ENCODE data around the gene SCFD1.
A peak's percentile ranks its signal among the peaks of the same experiment; 100 is the strongest.
"Not testable (repeated sequence)": the region's sequence is repeated elsewhere in the genome, so short reads cannot be mapped to it uniquely, and the experiment has no call there.

SCFD1 gene, protein sequence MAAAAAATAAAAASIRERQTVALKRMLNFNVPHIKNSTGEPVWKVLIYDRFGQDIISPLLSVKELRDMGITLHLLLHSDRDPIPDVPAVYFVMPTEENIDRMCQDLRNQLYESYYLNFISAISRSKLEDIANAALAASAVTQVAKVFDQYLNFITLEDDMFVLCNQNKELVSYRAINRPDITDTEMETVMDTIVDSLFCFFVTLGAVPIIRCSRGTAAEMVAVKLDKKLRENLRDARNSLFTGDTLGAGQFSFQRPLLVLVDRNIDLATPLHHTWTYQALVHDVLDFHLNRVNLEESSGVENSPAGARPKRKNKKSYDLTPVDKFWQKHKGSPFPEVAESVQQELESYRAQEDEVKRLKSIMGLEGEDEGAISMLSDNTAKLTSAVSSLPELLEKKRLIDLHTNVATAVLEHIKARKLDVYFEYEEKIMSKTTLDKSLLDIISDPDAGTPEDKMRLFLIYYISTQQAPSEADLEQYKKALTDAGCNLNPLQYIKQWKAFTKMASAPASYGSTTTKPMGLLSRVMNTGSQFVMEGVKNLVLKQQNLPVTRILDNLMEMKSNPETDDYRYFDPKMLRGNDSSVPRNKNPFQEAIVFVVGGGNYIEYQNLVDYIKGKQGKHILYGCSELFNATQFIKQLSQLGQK

DNA sequence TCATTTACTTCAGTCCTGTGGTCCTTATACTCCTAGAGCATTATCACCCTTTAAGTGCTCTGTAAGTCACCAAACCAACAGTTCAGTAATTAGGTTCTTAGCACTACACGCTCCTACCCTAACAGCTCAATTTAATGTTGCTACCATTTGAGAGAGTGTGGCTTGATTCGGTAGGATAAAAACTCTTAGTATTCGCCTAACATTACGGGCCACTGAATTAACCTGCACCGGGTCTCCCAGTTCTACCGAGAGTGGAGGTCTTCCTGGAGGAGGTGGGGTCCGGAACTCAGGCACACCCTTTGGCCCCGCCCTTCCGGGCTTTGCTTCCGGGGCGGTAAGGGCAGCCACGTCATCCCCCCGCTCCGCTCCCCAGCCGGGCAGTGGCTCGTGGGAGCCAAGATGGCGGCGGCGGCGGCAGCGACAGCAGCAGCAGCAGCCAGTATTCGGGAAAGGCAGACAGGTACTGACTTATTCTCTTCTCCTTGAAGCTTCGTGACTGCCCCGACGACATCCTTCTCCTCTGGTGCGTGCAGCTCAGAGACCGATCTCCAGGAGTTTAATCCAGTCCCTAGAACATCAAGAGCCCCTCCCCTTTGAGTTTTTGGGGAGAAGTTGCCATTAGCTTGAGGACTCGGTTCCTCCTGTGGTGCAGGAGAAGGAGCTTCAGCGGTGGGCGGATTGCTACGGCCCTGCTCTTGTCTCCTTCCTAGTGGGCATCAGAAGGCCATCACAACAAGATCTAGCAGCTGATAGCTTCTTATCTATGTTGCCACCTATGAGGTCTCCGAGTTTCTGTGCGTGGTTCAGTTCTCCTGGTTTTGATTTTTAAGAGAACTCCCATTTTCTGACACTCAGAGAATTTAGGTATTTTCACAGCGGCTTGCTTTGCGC, at the start of gene SCFD1:
SCFD1 (plus strand) TSS at position 380 of the 891 bp plus-strand sequence; CDS start at position 400, 20 bp downstream.
- DNase-seq = peak; percentile 97

DNA sequence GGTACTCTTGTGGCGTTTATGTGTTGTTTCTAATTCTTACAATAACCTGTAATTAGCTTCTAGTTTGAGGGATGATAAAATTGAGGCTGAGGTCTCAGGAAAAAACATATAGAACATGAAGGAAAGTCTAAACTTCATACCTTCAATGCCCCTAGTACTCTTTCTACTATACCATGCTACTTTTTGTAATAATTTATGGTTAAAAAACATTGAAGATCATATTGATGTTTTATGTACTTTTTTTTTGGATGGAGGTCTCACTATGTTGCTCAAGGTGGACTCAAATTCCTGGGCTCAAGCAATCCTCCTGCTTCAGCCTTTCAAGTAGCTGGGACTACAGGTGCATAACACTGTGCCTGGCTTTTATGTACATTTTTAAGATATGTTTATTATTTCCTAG, 49.3 kb upstream of the SCFD1 start:
- DNase-seq = no peak

DNA sequence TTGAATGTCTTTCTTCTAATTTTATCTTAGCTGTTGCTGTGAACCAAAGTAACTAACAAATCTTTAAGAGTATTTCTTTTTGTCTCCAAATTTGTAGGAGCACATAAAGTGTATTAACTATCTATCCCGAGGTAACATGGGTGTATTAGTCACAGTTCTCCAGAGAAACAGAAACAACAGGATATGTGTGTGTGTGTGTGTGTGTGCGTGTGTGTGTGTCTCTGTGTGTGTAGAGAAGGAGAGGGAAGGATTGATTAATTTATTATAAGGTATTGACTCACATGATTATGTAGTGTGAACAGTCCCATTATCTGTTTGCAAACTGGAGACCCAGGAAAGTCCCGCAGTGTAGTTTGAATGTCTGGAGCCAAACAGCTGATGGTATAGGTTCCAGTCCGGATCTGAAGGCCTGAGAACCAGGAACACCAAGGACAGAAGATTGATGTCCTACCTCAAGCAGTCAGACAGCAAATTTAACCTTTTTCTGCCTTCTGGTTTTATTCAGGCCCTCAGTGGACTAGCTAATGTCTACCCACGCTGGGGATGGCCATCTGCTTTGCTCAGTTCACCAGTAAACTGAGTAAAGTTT, 48.8 kb upstream of the SCFD1 start:
- DNase-seq = no peak

DNA sequence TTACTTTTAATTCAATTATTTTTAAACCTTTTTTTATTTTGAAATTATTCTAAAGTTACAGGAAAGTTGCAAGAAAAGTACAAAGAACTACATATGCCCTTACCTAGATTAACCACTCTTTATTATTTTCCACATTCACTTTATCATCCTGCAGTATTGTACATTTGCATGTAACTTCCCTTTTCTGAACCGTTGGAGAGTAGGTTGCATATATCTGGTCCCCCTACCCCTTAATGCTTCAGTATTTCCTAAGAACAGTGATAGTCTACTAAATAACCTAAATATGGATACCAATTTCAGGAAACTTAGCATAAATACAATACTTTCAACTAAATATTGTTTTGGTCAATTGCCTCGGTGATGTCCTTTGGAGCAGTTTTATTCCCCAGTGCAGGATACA, 48.2 kb upstream of the SCFD1 start:
- DNase-seq = no peak

DNA sequence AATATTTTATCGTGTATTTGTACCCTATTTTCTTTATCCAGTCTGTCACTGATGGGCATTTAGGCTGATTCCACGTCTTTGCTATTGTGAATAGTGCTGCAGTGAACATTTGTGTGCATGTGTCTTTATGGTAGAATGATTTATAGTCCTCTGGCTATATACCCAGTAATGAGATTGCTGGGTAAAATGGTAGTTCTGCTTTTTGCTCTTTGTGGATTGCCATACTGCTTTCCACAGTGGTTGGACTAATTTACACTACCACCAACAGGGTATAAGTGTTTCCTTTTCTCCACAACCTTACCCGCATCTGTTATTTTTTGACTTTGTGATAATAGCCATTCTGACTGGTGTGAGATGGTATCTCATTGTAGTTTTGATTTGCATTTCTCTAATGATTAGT, 47.3 kb upstream of the SCFD1 start:
- DNase-seq = not testable (repeated sequence)

DNA sequence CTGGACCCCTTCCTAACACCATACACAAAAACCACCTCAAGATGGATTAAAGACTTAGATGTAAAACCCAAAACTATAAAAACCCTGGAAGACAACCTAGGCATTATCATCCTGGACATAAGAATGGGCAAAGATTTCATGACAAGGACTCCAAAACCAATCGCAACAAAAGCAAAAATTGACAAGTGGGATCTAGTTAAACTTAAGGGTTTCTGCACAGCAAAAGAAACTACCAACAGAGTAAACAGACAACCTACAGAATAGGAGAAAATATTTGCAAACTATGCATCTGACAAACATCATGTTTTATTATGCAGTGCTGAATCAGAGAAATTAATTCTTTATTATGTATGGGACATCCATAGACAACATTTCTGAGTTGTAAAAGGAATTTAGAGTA, 45.8 kb upstream of the SCFD1 start:
- DNase-seq = not testable (repeated sequence)

DNA sequence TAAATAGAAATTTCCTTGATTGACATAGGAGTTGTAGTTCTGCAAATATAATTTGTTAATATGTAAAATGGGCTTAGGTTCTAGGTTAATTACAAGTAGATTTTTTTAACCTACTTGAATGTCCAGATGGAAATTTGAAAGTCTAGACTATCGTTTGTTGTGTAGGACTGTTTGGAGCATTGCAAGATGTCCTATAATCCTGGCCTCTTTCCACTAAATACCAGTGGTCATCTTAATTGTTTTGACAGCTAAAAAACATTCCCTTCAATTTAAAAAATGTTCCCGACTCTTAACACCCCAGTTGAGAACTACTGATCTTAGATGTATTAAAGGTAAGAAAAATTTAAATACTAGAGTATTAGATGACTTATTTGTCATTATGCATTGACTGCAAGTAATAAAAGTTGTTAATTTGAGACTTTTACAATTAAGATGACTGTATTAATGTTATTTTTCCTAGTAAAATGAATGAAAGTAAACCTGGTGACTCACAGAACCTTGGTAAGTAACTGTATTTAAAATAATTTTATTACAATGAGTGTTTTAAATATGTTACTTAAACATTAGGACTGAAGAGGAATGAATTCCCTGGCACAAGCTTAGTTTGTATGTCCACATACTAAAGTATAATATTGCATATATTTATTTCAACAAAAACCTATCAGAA, 41.4 kb upstream of the SCFD1 start:
- DNase-seq = no peak

- DNase-seq = no peak
Measured at GRCh38 chr14:30581283-30581625, 40.9 kb upstream of the SCFD1 start.

DNA sequence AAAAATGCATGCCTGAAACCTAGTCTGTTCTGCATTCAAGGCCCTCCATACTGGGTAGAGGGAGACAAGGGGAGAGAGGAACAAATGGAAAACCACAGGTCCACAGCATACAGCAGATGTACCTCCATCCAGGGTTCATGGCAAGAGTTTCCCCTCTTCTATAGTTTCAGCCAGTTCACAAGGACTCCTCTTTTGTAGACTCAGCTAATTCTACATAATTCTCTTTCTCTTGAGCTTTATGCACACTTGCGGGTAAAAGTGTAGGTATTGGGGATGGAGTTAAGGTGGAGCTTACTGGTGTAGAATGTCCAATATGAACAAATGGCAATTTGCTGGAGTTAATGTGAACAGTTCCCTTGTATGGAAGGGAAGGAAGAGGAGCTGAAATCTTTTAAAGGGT, 39.7 kb upstream of the SCFD1 start:
- DNase-seq = no peak

DNA sequence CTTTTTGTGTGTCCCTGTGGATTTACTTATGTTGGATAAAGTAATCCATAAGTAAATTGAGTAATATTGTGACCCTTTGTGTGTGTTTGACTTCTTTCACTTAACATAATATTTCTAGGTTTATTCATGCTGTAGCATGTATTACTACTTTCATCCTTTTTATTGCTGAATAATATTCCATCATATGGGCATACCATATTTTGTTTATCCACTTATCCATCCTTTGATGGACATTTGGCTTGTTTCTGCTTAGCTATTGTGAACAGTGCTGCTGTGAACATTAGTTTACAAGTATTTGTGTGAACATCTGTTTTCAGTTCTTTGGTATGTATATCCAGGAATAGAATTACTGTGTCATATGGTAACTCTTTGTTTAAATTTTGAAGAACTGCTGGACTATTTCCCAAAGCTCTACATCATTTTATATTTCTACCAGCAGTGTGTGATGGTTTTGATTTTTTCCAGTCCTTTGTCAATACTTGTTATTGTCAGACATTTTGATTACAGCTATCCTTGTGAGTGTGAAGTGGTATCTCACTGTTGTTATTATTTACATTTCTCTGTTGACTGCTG, 38.0 kb upstream of the SCFD1 start:
- no peak for DNase-seq

DNA sequence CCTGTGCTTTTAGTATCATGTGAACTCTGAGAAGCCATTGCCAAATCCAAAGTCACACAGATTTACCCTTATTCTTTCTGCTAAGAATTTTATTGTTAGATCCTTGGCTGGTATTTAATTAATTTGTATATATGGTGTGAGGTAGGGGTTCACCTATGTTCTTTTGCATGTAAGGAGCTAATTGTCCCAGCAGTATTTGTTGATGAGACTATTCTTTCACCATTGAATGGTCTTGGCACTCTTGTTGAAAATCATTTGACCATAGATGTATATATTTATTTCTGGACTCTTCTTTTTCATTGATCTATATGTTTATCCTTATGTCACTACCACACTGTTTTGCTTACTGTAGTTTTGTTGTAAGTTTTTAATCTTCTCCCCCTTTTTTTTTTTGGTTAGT, 36.9 kb upstream of the SCFD1 start:
- DNase-seq = no peak

- peak; percentile 27 for DNase-seq
Measured at GRCh38 chr14:30587141-30587540, 35.0 kb upstream of the SCFD1 start.

DNA sequence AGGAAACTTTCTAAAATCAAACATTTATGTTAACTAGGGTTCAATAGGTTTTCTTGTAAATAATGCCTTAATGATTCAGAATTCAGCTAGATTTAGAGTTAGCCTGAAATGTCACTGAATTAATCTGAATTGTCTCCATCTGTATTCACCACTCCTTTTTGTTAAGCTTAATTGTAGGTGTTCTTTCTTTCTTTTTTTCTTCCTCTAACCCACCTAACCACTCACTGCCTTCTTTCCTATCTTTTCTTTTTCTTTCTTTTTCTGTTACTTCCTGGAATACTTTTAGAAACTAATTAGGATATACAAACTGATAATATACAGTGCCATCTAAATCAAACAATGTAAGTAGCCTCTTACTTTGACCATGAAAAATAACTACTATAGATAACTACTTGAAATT, 33.2 kb upstream of the SCFD1 start:
- no peak for DNase-seq

DNA sequence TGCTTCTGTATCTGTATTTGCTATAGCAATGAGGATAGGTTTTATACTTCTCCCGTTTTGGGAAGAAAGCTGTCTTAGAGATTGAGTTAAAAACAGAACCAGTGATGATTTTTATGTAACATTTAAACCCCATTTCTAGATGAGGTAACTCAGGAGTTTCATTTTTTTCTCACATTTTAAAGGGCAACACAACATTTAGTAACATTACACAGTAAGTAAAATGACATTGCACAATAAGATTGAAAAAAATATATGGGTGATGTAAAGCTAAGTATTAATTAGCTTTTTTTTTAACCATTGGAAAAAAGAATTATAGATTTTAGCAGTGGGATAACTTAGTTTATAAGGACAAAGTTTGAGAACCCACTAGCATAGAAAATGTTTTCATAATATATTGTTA, 25.2 kb upstream of the SCFD1 start:
- no peak for DNase-seq

DNA sequence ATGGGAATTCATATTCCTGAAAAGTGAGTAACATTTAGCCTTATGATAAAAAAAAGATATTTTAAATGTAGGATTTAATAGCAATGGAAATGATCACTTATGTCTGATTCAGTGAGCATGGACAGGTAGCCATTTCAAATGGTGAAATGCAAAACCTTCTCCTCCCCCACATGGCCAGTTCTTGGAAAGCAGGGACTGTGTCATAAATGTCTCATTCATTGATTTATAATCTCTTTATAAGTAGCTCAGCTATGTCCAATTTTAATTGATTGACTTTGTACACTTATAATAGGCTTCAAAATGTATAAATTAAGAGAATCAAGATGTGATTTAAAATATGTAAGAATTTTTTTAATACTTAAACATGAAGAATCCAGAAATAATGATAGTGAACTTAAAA, 24.6 kb upstream of the SCFD1 start:
- DNase-seq = no peak

DNA sequence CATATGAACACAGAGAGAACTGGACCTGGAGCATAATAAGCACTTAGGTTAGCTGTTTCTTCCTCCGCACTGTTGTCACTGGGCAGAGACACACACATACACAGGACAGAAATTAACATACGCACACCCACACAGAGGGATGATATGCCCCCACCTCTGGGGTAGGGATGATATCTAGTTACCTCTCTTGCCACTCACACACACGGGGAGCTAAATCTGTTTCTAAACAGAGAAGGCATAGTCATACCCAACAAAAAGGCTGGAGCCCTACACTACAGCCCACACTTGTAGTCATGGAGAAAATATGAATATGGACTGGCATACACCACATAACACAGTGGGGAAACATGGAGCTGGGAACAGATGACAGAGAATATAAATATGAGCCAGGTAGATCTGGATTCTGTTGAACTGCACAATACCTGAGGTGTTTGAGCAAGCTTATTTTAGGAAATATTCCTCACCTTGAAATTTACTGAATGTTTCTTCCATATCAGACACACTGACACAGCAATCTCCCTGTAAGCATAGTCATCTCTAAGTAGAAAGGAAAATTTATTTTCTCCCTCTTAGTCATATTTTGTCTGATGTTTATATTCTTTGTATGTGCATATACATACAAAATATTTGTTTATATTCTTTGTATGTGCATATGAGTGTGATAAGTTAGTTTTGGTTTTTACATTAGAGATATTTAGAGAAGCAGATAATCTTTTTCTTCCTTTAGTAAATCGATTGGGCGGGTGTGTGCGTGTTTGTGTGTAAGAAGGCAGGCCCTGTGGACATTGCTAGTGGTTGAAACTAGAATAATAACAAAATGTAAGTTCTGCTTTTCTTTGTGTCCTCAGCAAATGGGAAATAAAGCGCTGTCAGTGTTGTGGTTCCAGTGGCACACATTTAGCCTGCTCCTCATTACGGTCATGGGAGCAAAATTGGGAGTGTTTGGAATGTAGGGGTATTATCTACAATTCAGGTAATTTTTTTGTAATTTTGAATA, 20.9 kb upstream of the SCFD1 start:
- no peak for DNase-seq

- DNase-seq = no peak
Measured at GRCh38 chr14:30603402-30603801, 18.7 kb upstream of the SCFD1 start.

GRCh38 chr14:30604696-30605095, 17.4 kb upstream of the SCFD1 start:
- DNase-seq = not testable (repeated sequence)

GRCh38 chr14:30607156-30607780, 14.9 kb upstream of the SCFD1 start:
- DNase-seq = no peak

GRCh38 chr14:30608533-30609006, 13.5 kb upstream of the SCFD1 start:
- no peak for DNase-seq

Data from activated CD4-positive, alpha-beta T cell treated with anti-CD3 and anti-CD28 coated beads, Interleukin-10, Interleukin-2, amounts not matched to agents 100 ng/mL and 50 ng/mL, durations not matched to agents 16 hours and 8 hours (primary cell).